ENCODE data around the gene CNIH1.

DNA sequence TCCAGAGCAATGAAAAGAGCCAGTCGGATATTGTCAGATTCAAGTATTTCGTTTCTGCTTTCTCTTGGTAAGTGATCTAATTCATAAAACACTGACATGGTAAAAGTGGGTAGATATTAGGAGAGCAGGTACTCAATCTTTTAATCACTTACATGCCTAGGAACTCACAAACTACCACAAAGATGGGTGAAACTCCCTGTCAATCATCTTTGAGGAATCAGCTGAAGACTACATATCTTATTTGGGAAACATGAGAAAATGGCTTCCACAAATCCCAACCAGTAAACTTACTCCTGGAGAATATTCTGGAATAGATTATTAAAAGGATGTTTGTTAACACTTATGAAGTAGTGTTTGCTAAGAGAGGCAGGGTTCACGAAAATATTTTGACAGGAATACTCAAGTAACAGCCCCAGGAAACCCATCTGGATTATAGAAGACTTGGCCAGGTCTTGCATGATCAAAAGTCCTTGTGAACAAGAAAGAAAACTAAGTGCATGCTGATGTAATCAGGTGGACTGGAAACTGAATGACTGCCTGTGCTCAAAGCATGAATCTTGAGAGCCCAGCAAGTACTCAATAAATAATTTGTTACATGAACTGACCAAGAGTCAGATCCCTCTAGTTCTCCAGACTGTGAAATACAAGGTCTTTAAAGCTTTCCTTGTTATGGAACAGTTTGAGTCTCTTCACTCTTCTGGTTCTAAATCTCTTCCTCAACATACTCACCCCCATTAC, 15.5 kb downstream of the CNIH1 start:
- TF ChIP-seq, protein P1, sequence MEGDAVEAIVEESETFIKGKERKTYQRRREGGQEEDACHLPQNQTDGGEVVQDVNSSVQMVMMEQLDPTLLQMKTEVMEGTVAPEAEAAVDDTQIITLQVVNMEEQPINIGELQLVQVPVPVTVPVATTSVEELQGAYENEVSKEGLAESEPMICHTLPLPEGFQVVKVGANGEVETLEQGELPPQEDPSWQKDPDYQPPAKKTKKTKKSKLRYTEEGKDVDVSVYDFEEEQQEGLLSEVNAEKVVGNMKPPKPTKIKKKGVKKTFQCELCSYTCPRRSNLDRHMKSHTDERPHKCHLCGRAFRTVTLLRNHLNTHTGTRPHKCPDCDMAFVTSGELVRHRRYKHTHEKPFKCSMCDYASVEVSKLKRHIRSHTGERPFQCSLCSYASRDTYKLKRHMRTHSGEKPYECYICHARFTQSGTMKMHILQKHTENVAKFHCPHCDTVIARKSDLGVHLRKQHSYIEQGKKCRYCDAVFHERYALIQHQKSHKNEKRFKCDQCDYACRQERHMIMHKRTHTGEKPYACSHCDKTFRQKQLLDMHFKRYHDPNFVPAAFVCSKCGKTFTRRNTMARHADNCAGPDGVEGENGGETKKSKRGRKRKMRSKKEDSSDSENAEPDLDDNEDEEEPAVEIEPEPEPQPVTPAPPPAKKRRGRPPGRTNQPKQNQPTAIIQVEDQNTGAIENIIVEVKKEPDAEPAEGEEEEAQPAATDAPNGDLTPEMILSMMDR (IDR thresholded peaks at IDR 0.05; ENCODE audit: low read length) = no peak
- TF ChIP-seq EZH2 (IDR thresholded peaks at IDR 0.05; ENCODE audit: borderline replicate concordance, low read length) = no peak

Measured in OCI-LY1 (cell line).